Hepatocyte (in vitro differentiated cells): ENCODE measurements around the gene MYO5C.

ENCODE experiments used
- EZH2 ChIP-seq: fragments of 200-600 bp; sonication (generic); IDR thresholded peaks from 2 replicates; pipeline ENCODE4 v1.6.1; 2016; ENCODE audit warnings: antibody characterized with exemption, mild to moderate bottlenecking, borderline replicate concordance
- EZH2phosphoT487 ChIP-seq: fragments of 200-600 bp; sonication (generic); IDR thresholded peaks from one replicate; pipeline ENCODE4 v1.6.1; 2018; ENCODE audit warnings: antibody characterized with exemption, mild to moderate bottlenecking, low read depth, moderate library complexity; ENCODE audit not compliant: unreplicated experiment, severe bottlenecking
- TF ChIP-seq, protein P1 (sequence below): fragments of 200-600 bp; sonication (generic); IDR thresholded peaks from 2 replicates; pipeline ENCODE4 v1.5.1; 2016; ENCODE audit warnings: antibody characterized with exemption, mild to moderate bottlenecking; ENCODE audit not compliant: poor library complexity

DNA sequence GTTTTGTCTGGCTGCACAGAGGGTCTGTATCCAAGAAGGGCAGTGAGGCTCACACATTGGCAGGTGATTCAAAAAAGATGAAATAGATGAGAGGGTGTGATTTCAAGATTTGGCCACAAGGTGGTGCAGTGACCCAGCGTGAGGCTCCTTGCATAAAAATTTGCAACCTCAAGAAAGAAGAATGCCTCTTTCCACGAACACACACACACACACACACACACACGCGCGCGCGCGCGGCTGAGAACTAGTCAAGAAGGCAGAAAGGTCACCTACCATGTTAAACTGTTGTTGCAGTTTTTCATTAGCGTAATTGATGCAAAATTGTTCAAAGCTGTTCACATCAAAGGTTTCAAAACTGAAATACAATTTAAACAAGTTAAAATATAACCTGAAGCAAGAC lies 39.2 kb downstream of the MYO5C start:
- TF ChIP-seq, protein P1, sequence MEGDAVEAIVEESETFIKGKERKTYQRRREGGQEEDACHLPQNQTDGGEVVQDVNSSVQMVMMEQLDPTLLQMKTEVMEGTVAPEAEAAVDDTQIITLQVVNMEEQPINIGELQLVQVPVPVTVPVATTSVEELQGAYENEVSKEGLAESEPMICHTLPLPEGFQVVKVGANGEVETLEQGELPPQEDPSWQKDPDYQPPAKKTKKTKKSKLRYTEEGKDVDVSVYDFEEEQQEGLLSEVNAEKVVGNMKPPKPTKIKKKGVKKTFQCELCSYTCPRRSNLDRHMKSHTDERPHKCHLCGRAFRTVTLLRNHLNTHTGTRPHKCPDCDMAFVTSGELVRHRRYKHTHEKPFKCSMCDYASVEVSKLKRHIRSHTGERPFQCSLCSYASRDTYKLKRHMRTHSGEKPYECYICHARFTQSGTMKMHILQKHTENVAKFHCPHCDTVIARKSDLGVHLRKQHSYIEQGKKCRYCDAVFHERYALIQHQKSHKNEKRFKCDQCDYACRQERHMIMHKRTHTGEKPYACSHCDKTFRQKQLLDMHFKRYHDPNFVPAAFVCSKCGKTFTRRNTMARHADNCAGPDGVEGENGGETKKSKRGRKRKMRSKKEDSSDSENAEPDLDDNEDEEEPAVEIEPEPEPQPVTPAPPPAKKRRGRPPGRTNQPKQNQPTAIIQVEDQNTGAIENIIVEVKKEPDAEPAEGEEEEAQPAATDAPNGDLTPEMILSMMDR, result peak; percentile 66
- TF ChIP-seq EZH2phosphoT487 (no peak), EZH2 (no peak)
